ENCODE measurements around the gene HPCA.
"Not testable (repeated sequence)": the region's sequence is repeated elsewhere in the genome, so short reads cannot be mapped to it uniquely, and the experiment has no call there.

HPCA gene

GRCh38 chr1:32903991-32904785 lies 17.9 kb downstream of the HPCA start:
- peak; percentile 84 for DNase-seq (ENCODE audit: low spot score)

GRCh38 chr1:32904797-32905196 lies 18.5 kb downstream of the HPCA start:
- no peak for DNase-seq (ENCODE audit: low spot score)

- DNase-seq (ENCODE audit: low spot score): not testable (repeated sequence)
These were observed 19.3 kb downstream of the HPCA start for GRCh38 chr1:32905588-32905987.

GRCh38 chr1:32906654-32907053 lies 20.4 kb downstream of the HPCA start:
- no peak for DNase-seq (ENCODE audit: low spot score)

GRCh38 chr1:32907435-32907834 lies 21.1 kb downstream of the HPCA start:
- DNase-seq (ENCODE audit: low spot score): no peak

- no peak for DNase-seq (ENCODE audit: low spot score)
These were observed 24.0 kb downstream of the HPCA start for GRCh38 chr1:32910319-32910718.

GRCh38 chr1:32915766-32916706 lies 29.7 kb downstream of the HPCA start:
- no peak for DNase-seq (ENCODE audit: low spot score)

- DNase-seq (ENCODE audit: low spot score): no peak
These were observed 31.2 kb downstream of the HPCA start for GRCh38 chr1:32917521-32917920.

- DNase-seq (ENCODE audit: low spot score): no peak
These were observed 31.9 kb downstream of the HPCA start for GRCh38 chr1:32918179-32918578.

GRCh38 chr1:32919811-32920733 lies 33.8 kb downstream of the HPCA start:
- DNase-seq (ENCODE audit: low spot score): no peak

GRCh38 chr1:32920833-32921232 lies 34.5 kb downstream of the HPCA start:
- peak; percentile 93 for DNase-seq (ENCODE audit: low spot score)

GRCh38 chr1:32924881-32925344 lies 38.6 kb downstream of the HPCA start:
- DNase-seq (ENCODE audit: low spot score): no peak

GRCh38 chr1:32925403-32926162 lies 39.3 kb downstream of the HPCA start:
- DNase-seq (ENCODE audit: low spot score): no peak

- no peak for DNase-seq (ENCODE audit: low spot score)
These were observed 40.3 kb downstream of the HPCA start for GRCh38 chr1:32926562-32926961.

- DNase-seq (ENCODE audit: low spot score): no peak
These were observed 41.1 kb downstream of the HPCA start for GRCh38 chr1:32927441-32927840.

- DNase-seq (ENCODE audit: low spot score): no peak
These were observed 42.0 kb downstream of the HPCA start for GRCh38 chr1:32928285-32928684.

- DNase-seq (ENCODE audit: low spot score): no peak
These were observed 42.4 kb downstream of the HPCA start for GRCh38 chr1:32928715-32929114.

GRCh38 chr1:32929366-32929765 lies 43.1 kb downstream of the HPCA start:
- no peak for DNase-seq (ENCODE audit: low spot score)

- no peak for DNase-seq (ENCODE audit: low spot score)
These were observed 45.5 kb downstream of the HPCA start for GRCh38 chr1:32931760-32932159.

GRCh38 chr1:32933742-32934322 lies 47.5 kb downstream of the HPCA start:
- DNase-seq (ENCODE audit: low spot score): peak; percentile 35

GRCh38 chr1:32934535-32934934 lies 48.2 kb downstream of the HPCA start:
- DNase-seq (ENCODE audit: low spot score): no peak
